GM19023 (cell line): ENCODE results near the gene ITPR2.
A peak's percentile ranks its signal among the peaks of the same experiment; 100 is the strongest.

Source experiments
- ATAC-seq: cut with Tn5 transposase; IDR thresholded peaks from one replicate; pipeline ENCODE4 v1.9.1; 2021; ENCODE audit warnings: mild to moderate bottlenecking, moderate library complexity; ENCODE audit not compliant: unreplicated experiment

The ITPR2 gene

GRCh38 chr12:26535826-26536225, 297.2 kb downstream of the ITPR2 start:
- no peak for ATAC-seq

- ATAC-seq = no peak
These were observed 298.9 kb downstream of the ITPR2 start for GRCh38 chr12:26534071-26534470.

- no peak for ATAC-seq
These were observed 299.8 kb downstream of the ITPR2 start for GRCh38 chr12:26533211-26533610.

- no peak for ATAC-seq
These were observed 302.5 kb downstream of the ITPR2 start for GRCh38 chr12:26530461-26530860.

- ATAC-seq = no peak
These were observed 304.1 kb downstream of the ITPR2 start for GRCh38 chr12:26528943-26529342.

- ATAC-seq = no peak
These were observed 305.3 kb downstream of the ITPR2 start for GRCh38 chr12:26527682-26528081.

GRCh38 chr12:26524862-26525465, 308.0 kb downstream of the ITPR2 start:
- ATAC-seq = no peak

- ATAC-seq = no peak
These were observed 309.3 kb downstream of the ITPR2 start for GRCh38 chr12:26523708-26524150.

GRCh38 chr12:26520869-26521268, 312.1 kb downstream of the ITPR2 start:
- ATAC-seq = no peak

GRCh38 chr12:26520109-26520508, 312.9 kb downstream of the ITPR2 start:
- no peak for ATAC-seq

- ATAC-seq = no peak
These were observed 313.5 kb downstream of the ITPR2 start for GRCh38 chr12:26519462-26519861.

- peak; percentile 86 for ATAC-seq
These were observed 315.7 kb downstream of the ITPR2 start for GRCh38 chr12:26517320-26517719.

- ATAC-seq = no peak
These were observed 318.6 kb downstream of the ITPR2 start for GRCh38 chr12:26514364-26514763.

- ATAC-seq = no peak
These were observed 319.5 kb downstream of the ITPR2 start for GRCh38 chr12:26513363-26514043.

- no peak for ATAC-seq
These were observed 320.8 kb downstream of the ITPR2 start for GRCh38 chr12:26512213-26512612.

GRCh38 chr12:26510354-26510674, 322.7 kb downstream of the ITPR2 start:
- ATAC-seq = no peak

- ATAC-seq = no peak
These were observed 325.4 kb downstream of the ITPR2 start for GRCh38 chr12:26507613-26508012.

GRCh38 chr12:26499979-26500640, 332.9 kb downstream of the ITPR2 start:
- ATAC-seq = no peak

GRCh38 chr12:26496170-26496569, 336.8 kb downstream of the ITPR2 start:
- ATAC-seq = no peak

GRCh38 chr12:26493656-26494055, 339.3 kb downstream of the ITPR2 start:
- no peak for ATAC-seq

- ATAC-seq = no peak
These were observed 340.6 kb downstream of the ITPR2 start for GRCh38 chr12:26492406-26492805.

GRCh38 chr12:26489908-26490307, 343.1 kb downstream of the ITPR2 start:
- no peak for ATAC-seq
